Panc1 (cell line): ENCODE data around the gene ARID2.

Source experiments
- POLR2AphosphoS5 ChIP-seq: IDR thresholded peaks from 2 replicates; pipeline ENCODE4 v1.6.1; 2012; ENCODE audit warnings: mild to moderate bottlenecking, low read depth, low read length, moderate library complexity
- TF ChIP-seq, protein P1 (sequence below): fragments of 450-650 bp; IDR thresholded peaks from 2 replicates; pipeline ENCODE4 v1.5.1; 2017; ENCODE audit warnings: mild to moderate bottlenecking

DNA sequence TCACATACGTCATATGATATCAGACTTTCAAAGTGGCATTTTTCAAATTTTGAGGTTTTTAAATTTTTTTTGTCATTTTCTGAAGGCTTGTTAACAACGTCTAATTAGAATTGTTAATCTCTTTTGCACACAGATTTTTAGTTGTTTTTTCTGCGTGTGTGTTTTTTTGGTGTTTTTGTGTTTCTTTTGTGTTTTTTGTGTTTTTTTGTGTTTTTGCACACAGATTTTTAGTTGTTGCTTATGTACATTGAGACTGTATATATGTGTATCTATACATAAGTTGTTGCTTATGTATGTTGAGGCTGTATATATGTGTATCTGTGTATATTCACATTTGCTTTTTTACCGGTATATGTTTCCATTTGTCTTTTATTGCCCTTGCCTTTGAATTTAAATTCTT lies 30.8 kb downstream of the ARID2 start:
- TF ChIP-seq, protein P1, sequence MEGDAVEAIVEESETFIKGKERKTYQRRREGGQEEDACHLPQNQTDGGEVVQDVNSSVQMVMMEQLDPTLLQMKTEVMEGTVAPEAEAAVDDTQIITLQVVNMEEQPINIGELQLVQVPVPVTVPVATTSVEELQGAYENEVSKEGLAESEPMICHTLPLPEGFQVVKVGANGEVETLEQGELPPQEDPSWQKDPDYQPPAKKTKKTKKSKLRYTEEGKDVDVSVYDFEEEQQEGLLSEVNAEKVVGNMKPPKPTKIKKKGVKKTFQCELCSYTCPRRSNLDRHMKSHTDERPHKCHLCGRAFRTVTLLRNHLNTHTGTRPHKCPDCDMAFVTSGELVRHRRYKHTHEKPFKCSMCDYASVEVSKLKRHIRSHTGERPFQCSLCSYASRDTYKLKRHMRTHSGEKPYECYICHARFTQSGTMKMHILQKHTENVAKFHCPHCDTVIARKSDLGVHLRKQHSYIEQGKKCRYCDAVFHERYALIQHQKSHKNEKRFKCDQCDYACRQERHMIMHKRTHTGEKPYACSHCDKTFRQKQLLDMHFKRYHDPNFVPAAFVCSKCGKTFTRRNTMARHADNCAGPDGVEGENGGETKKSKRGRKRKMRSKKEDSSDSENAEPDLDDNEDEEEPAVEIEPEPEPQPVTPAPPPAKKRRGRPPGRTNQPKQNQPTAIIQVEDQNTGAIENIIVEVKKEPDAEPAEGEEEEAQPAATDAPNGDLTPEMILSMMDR, result no peak
- no peak for TF ChIP-seq POLR2AphosphoS5
